ENCODE measurements around the gene SERP2. TPM values are rescaled to one million over a fixed set of nuclear protein-coding genes. Genes with fewer than 3 reads are reported as not detected.
A peak's percentile ranks its signal among the peaks of the same experiment; 100 is the strongest.

Gene SERP2
- total and polyA plus RNA-seq, 9 of the 15 experiments (the other 6 are each of a cell fraction or from before 2014, with no cell fraction given): 0.13 TPM; not detected in 8

- Histone ChIP-seq H3K4me1 (replicated peaks in 1 of 2; ENCODE audit: control insufficient read depth in 2 of 2, insufficient read depth in 2 of 2, low read length in 2 of 2) (peaks cover 0 to 15% of the 10 kb centered on the region in 2 experiments; a peak in 2 of 5 replicates), H2AFZ (ENCODE audit: low read depth, low read length) (no peak overlapping the region)
- peak; percentile 48 for FAIRE-seq
- TF ChIP-seq TCF3 (CRISPR knock-in tag; IDR thresholded peaks at IDR 0.05) (peak; percentile 81), CCAR2 (IDR thresholded peaks at IDR 0.05; ENCODE audit: low read depth, low read length) (no peak), MAFK (IDR thresholded peaks at IDR 0.05; ENCODE audit: low read length) (no peak), EP300 (IDR thresholded peaks at IDR 0.05; ENCODE audit: low read length) (peak; percentile 31; the same call in 1 of the 2 replicates), BMI1 (IDR thresholded peaks at IDR 0.05; ENCODE audit: low read length) (no peak), MTA2 (IDR thresholded peaks at IDR 0.05; ENCODE audit: low read depth) (peak; percentile 39; the same call in 1 of the 2 replicates), NCOR1 (IDR thresholded peaks at IDR 0.05) (peak; percentile 42; the same call in 1 of the 2 replicates), SMARCA4 (IDR thresholded peaks at IDR 0.05) (peak; percentile 24; the same call in 1 of the 2 replicates), TAL1 (IDR thresholded peaks at IDR 0.05) (peak; percentile 76), TEAD4 (IDR thresholded peaks at IDR 0.05; ENCODE audit: low read length) (peak; percentile 71; the same call in 1 of the 2 replicates), TEAD4 (CRISPR knock-in tag; IDR thresholded peaks at IDR 0.05; ENCODE audit: borderline replicate concordance) (no peak), SRSF1 (IDR thresholded peaks at IDR 0.05; ENCODE audit: low read depth, low read length) (no peak), ZNF707 (CRISPR knock-in tag; conservative IDR thresholded peaks at IDR 0.05) (no peak), DLX4 (CRISPR knock-in tag; IDR thresholded peaks at IDR 0.05) (no peak), THRAP3 (IDR thresholded peaks at IDR 0.05; ENCODE audit: borderline replicate concordance) (no peak), ARID1B (IDR thresholded peaks at IDR 0.05) (peak; percentile 70; the same call in 1 of the 2 replicates), SOX6 (IDR thresholded peaks at IDR 0.05) (peak; percentile 89)
- TF ChIP-seq, protein P1, sequence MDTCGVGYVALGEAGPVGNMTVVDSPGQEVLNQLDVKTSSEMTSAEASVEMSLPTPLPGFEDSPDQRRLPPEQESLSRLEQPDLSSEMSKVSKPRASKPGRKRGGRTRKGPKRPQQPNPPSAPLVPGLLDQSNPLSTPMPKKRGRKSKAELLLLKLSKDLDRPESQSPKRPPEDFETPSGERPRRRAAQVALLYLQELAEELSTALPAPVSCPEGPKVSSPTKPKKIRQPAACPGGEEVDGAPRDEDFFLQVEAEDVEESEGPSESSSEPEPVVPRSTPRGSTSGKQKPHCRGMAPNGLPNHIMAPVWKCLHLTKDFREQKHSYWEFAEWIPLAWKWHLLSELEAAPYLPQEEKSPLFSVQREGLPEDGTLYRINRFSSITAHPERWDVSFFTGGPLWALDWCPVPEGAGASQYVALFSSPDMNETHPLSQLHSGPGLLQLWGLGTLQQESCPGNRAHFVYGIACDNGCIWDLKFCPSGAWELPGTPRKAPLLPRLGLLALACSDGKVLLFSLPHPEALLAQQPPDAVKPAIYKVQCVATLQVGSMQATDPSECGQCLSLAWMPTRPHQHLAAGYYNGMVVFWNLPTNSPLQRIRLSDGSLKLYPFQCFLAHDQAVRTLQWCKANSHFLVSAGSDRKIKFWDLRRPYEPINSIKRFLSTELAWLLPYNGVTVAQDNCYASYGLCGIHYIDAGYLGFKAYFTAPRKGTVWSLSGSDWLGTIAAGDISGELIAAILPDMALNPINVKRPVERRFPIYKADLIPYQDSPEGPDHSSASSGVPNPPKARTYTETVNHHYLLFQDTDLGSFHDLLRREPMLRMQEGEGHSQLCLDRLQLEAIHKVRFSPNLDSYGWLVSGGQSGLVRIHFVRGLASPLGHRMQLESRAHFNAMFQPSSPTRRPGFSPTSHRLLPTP (IDR thresholded peaks at IDR 0.05; ENCODE audit: borderline replicate concordance, extremely low read depth, insufficient read length): no peak
- TF ChIP-seq, protein P2, sequence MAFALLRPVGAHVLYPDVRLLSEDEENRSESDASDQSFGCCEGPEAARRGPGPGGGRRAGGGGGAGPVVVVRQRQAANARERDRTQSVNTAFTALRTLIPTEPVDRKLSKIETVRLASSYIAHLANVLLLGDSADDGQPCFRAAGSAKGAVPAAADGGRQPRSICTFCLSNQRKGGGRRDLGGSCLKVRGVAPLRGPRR (CRISPR knock-in tag; IDR thresholded peaks at IDR 0.05): no peak
- TF ChIP-seq, protein P3, sequence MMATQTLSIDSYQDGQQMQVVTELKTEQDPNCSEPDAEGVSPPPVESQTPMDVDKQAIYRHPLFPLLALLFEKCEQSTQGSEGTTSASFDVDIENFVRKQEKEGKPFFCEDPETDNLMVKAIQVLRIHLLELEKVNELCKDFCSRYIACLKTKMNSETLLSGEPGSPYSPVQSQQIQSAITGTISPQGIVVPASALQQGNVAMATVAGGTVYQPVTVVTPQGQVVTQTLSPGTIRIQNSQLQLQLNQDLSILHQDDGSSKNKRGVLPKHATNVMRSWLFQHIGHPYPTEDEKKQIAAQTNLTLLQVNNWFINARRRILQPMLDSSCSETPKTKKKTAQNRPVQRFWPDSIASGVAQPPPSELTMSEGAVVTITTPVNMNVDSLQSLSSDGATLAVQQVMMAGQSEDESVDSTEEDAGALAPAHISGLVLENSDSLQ (IDR thresholded peaks at IDR 0.05): peak; percentile 76
Observed at GRCh38 chr13:44368599-44369368, 4.8 kb upstream of the SERP2 start.

More at GRCh38 chr13:44368599-44369368, 4.8 kb upstream of the SERP2 start:
- Histone ChIP-seq H3K4me3 (no peak overlapping the region), H3K79me2 (ENCODE audit: control insufficient read depth, insufficient read depth, low read length) (no peaks in the 10 kb centered on the region), H3K27me3 (ENCODE audit: control insufficient read depth in 2 of 2, insufficient read depth in 2 of 2, low read length in 2 of 2) (no peaks in the 10 kb centered on the region; a peak in 1 of 5 replicates), H3K9me1 (ENCODE audit: control insufficient read depth, insufficient read depth, low read length) (no peaks in the 10 kb centered on the region), H3K4me2 (ENCODE audit: insufficient read depth, low read length) (no peak overlapping the region), H4K20me1 (replicated peaks; ENCODE audit: control insufficient read depth, insufficient read depth, low read length) (no peaks in the 10 kb centered on the region), H3K36me3 (ENCODE audit: control insufficient read depth, insufficient read depth, low read length) (no peaks in the 10 kb centered on the region), H3K9me3 (replicated peaks; ENCODE audit: control insufficient read depth, insufficient read depth, low read depth, low read length) (no peaks in the 10 kb centered on the region), H3K27ac (ENCODE audit: extremely low read depth, low read depth, low read length) (no peak overlapping the region), H3K9ac (ENCODE audit: insufficient read depth in 1 of 2, low read depth in 2 of 2, low read length in 2 of 2) (no peak overlapping the region)
- ATAC-seq (peak; percentile 70), DNase-seq (ENCODE audit: extremely low read depth in 1 of 4, low spot score in 3 of 4) (peak in 2 of 4 experiments; percentile 29 to 40)
- intact Hi-C loops (cut with micrococcal nuclease): no loop called here
- ChIA-PET POLR2A (no interaction called here), CTCF (ENCODE audit: low intra/inter-chr PET ratio) (no interaction called here)
- in situ Hi-C loops (cut with MboI): no loop called here
- 0% methylated on average over 5 of the region's 5 CpGs for WGBS (ENCODE audit: insufficient coverage, low coverage, missing lambda C conversion rate)
- no TSS peak for BruUV-seq (replicated peaks)

Data from K562 (cell line).